Measurements from ENCODE around the gene SAT2.

The SAT2 gene

GRCh38 chr17:7634384-7634783 lies 6.8 kb upstream of the SAT2 start:
- DNase-seq: peak; percentile 66
- H3K27me3 ChIP-seq (ENCODE audit: control insufficient read depth in 1 of 2, insufficient read depth in 1 of 2, low read length in 2 of 2): peaks cover 4 to 6% of the 10 kb centered on the region in 2 experiments
- H4K8ac ChIP-seq (ENCODE audit: low read length): no peak overlapping the region
- H3K9ac ChIP-seq (ENCODE audit: low read length): peak overlapping the region; percentile 13
- no peak overlapping the region for H2AFZ ChIP-seq (ENCODE audit: low read depth, low read length)
- H3K4me3 ChIP-seq (ENCODE audit: insufficient read depth in 1 of 2, low read depth in 1 of 2, low read length in 2 of 2): no peak overlapping the region
- H4K91ac ChIP-seq (ENCODE audit: low read length): no peak overlapping the region
- no peak overlapping the region for H3K14ac ChIP-seq (ENCODE audit: low read length in 2 of 2)
- no peak overlapping the region for H2BK15ac ChIP-seq (ENCODE audit: low read depth, poor library complexity, severe bottlenecking)
- peaks cover 2% of the 10 kb centered on the region for H3K4me1 ChIP-seq (ENCODE audit: control insufficient read depth, insufficient read depth, low read depth, low read length)
- no peak overlapping the region for H2BK5ac ChIP-seq (ENCODE audit: low read depth, low read length, poor library complexity, severe bottlenecking)
- no peaks in the 10 kb centered on the region for H3K79me1 ChIP-seq (replicated peaks; ENCODE audit: low read length, poor library complexity, severe bottlenecking)
- H3K36me3 ChIP-seq (ENCODE audit: control insufficient read depth in 1 of 2, insufficient read depth in 2 of 2, low read depth in 1 of 2, low read length in 2 of 2): no peaks in the 10 kb centered on the region
- H3K4me2 ChIP-seq (ENCODE audit: low read length, poor library complexity, severe bottlenecking): no peak overlapping the region
- H3K27ac ChIP-seq (ENCODE audit: low read length, poor library complexity, severe bottlenecking): no peak overlapping the region
- H2BK120ac ChIP-seq (ENCODE audit: low read depth, low read length): no peak overlapping the region
- H3K23ac ChIP-seq (ENCODE audit: low read length in 2 of 2): no peak overlapping the region
- H2BK12ac ChIP-seq (ENCODE audit: low read length in 2 of 2): peak overlapping the region in 1 of 2 experiments; percentile 24
- no peak overlapping the region for H3K18ac ChIP-seq (ENCODE audit: low read depth in 1 of 2, low read length in 2 of 2)
- H3K9me3 ChIP-seq (ENCODE audit: control insufficient read depth, low read length): no peaks in the 10 kb centered on the region
- H2AK5ac ChIP-seq (ENCODE audit: low read length, severe bottlenecking): no peak overlapping the region
- peak overlapping the region in 1 of 2 experiments; percentile 26 for H3K4ac ChIP-seq (ENCODE audit: low read depth in 1 of 2, low read length in 2 of 2)
- 32% methylated on average over 5 of the region's 5 CpGs for WGBS

GRCh38 chr17:7633093-7633492 lies 5.5 kb upstream of the SAT2 start:
- Histone ChIP-seq H3K36me3 (ENCODE audit: control insufficient read depth in 1 of 2, insufficient read depth in 2 of 2, low read depth in 1 of 2, low read length in 2 of 2) (no peaks in the 10 kb centered on the region), H3K18ac (ENCODE audit: low read depth in 1 of 2, low read length in 2 of 2) (no peak overlapping the region), H3K27ac (ENCODE audit: low read length, poor library complexity, severe bottlenecking) (no peak overlapping the region), H3K27me3 (ENCODE audit: control insufficient read depth in 1 of 2, insufficient read depth in 1 of 2, low read length in 2 of 2) (peaks cover 4 to 6% of the 10 kb centered on the region in 2 experiments), H4K91ac (ENCODE audit: low read length) (no peak overlapping the region), H2BK15ac (ENCODE audit: low read depth, poor library complexity, severe bottlenecking) (no peak overlapping the region), H2BK5ac (ENCODE audit: low read depth, low read length, poor library complexity, severe bottlenecking) (no peak overlapping the region), H3K79me1 (replicated peaks; ENCODE audit: low read length, poor library complexity, severe bottlenecking) (no peaks in the 10 kb centered on the region), H2BK120ac (ENCODE audit: low read depth, low read length) (peak overlapping the region; percentile 54), H3K4me1 (ENCODE audit: control insufficient read depth, insufficient read depth, low read depth, low read length) (peaks cover 2% of the 10 kb centered on the region), H3K9ac (ENCODE audit: low read length) (peak overlapping the region; percentile 75), H3K9me3 (ENCODE audit: control insufficient read depth, low read length) (no peaks in the 10 kb centered on the region), H3K4ac (ENCODE audit: low read depth in 1 of 2, low read length in 2 of 2) (no peak overlapping the region), H2AK5ac (ENCODE audit: low read length, severe bottlenecking) (peak overlapping the region; percentile 36), H2BK12ac (ENCODE audit: low read length in 2 of 2) (no peak overlapping the region), H3K4me2 (ENCODE audit: low read length, poor library complexity, severe bottlenecking) (no peak overlapping the region), H3K14ac (ENCODE audit: low read length in 2 of 2) (no peak overlapping the region), H4K8ac (ENCODE audit: low read length) (peak overlapping the region; percentile 4), H3K4me3 (ENCODE audit: insufficient read depth in 1 of 2, low read depth in 1 of 2, low read length in 2 of 2) (no peak overlapping the region), H3K23ac (ENCODE audit: low read length in 2 of 2) (no peak overlapping the region), H2AFZ (ENCODE audit: low read depth, low read length) (no peak overlapping the region)
- no peak for DNase-seq
- 92% methylated on average over 2 of the region's 2 CpGs for WGBS

GRCh38 chr17:7632492-7632894 lies 4.9 kb upstream of the SAT2 start:
- Histone ChIP-seq H3K4ac (ENCODE audit: low read depth in 1 of 2, low read length in 2 of 2) (peak overlapping the region in 1 of 2 experiments; percentile 68), H4K8ac (ENCODE audit: low read length) (peak overlapping the region; percentile 70), H3K9me3 (ENCODE audit: control insufficient read depth, low read length) (no peaks in the 10 kb centered on the region), H2BK5ac (ENCODE audit: low read depth, low read length, poor library complexity, severe bottlenecking) (no peak overlapping the region), H3K79me1 (replicated peaks; ENCODE audit: low read length, poor library complexity, severe bottlenecking) (no peaks in the 10 kb centered on the region), H2BK12ac (ENCODE audit: low read length in 2 of 2) (peak overlapping the region in 1 of 2 experiments; percentile 43), H3K23ac (ENCODE audit: low read length in 2 of 2) (no peak overlapping the region), H3K4me1 (ENCODE audit: control insufficient read depth, insufficient read depth, low read depth, low read length) (peaks cover 4% of the 10 kb centered on the region), H4K91ac (ENCODE audit: low read length) (no peak overlapping the region), H2BK120ac (ENCODE audit: low read depth, low read length) (peak overlapping the region; percentile 54), H3K9ac (ENCODE audit: low read length) (peak overlapping the region; percentile 75), H2AK5ac (ENCODE audit: low read length, severe bottlenecking) (peak overlapping the region; percentile 57), H3K18ac (ENCODE audit: low read depth in 1 of 2, low read length in 2 of 2) (no peak overlapping the region), H2BK15ac (ENCODE audit: low read depth, poor library complexity, severe bottlenecking) (no peak overlapping the region), H2AFZ (ENCODE audit: low read depth, low read length) (peak overlapping the region; percentile 79), H3K4me2 (ENCODE audit: low read length, poor library complexity, severe bottlenecking) (no peak overlapping the region), H3K27ac (ENCODE audit: low read length, poor library complexity, severe bottlenecking) (no peak overlapping the region), H3K36me3 (ENCODE audit: control insufficient read depth in 1 of 2, insufficient read depth in 2 of 2, low read depth in 1 of 2, low read length in 2 of 2) (no peaks in the 10 kb centered on the region), H3K4me3 (ENCODE audit: insufficient read depth in 1 of 2, low read depth in 1 of 2, low read length in 2 of 2) (no peak overlapping the region), H3K27me3 (ENCODE audit: control insufficient read depth in 1 of 2, insufficient read depth in 1 of 2, low read length in 2 of 2) (peaks cover 4 to 6% of the 10 kb centered on the region in 2 experiments), H3K14ac (ENCODE audit: low read length in 2 of 2) (no peak overlapping the region)
- WGBS: 55% methylated on average over 6 of the region's 6 CpGs
- peak; percentile 52 for DNase-seq

GRCh38 chr17:7631398-7632380 lies 4.1 kb upstream of the SAT2 start:
- H4K8ac ChIP-seq (ENCODE audit: low read length): no peak overlapping the region
- H3K9me3 ChIP-seq (ENCODE audit: control insufficient read depth, low read length): no peaks in the 10 kb centered on the region
- no peak overlapping the region for H3K23ac ChIP-seq (ENCODE audit: low read length in 2 of 2)
- no peak overlapping the region for H3K27ac ChIP-seq (ENCODE audit: low read length, poor library complexity, severe bottlenecking)
- peaks cover 4 to 6% of the 10 kb centered on the region in 2 experiments for H3K27me3 ChIP-seq (ENCODE audit: control insufficient read depth in 1 of 2, insufficient read depth in 1 of 2, low read length in 2 of 2)
- H3K36me3 ChIP-seq (ENCODE audit: control insufficient read depth in 1 of 2, insufficient read depth in 2 of 2, low read depth in 1 of 2, low read length in 2 of 2): no peaks in the 10 kb centered on the region
- H2BK120ac ChIP-seq (ENCODE audit: low read depth, low read length): no peak overlapping the region
- no peak for DNase-seq
- no peak overlapping the region for H3K4ac ChIP-seq (ENCODE audit: low read depth in 1 of 2, low read length in 2 of 2)
- no peak overlapping the region for H2AK5ac ChIP-seq (ENCODE audit: low read length, severe bottlenecking)
- 88% methylated on average over 11 of the region's 11 CpGs for WGBS
- H3K18ac ChIP-seq (ENCODE audit: low read depth in 1 of 2, low read length in 2 of 2): no peak overlapping the region
- peaks cover 4% of the 10 kb centered on the region for H3K79me1 ChIP-seq (replicated peaks; ENCODE audit: low read length, poor library complexity, severe bottlenecking)
- H2AFZ ChIP-seq (ENCODE audit: low read depth, low read length): no peak overlapping the region
- no peak overlapping the region for H2BK15ac ChIP-seq (ENCODE audit: low read depth, poor library complexity, severe bottlenecking)
- H3K4me1 ChIP-seq (ENCODE audit: control insufficient read depth, insufficient read depth, low read depth, low read length): peaks cover 4% of the 10 kb centered on the region
- no peak overlapping the region for H4K91ac ChIP-seq (ENCODE audit: low read length)
- no peak overlapping the region for H3K4me2 ChIP-seq (ENCODE audit: low read length, poor library complexity, severe bottlenecking)
- peak overlapping the region; percentile 18 for H3K9ac ChIP-seq (ENCODE audit: low read length)
- no peak overlapping the region for H3K4me3 ChIP-seq (ENCODE audit: insufficient read depth in 1 of 2, low read depth in 1 of 2, low read length in 2 of 2)
- no peak overlapping the region for H3K14ac ChIP-seq (ENCODE audit: low read length in 2 of 2)
- no peak overlapping the region for H2BK12ac ChIP-seq (ENCODE audit: low read length in 2 of 2)
- H2BK5ac ChIP-seq (ENCODE audit: low read depth, low read length, poor library complexity, severe bottlenecking): no peak overlapping the region

Data from mesenchymal stem cell (in vitro differentiated cells and primary cell).